Hepatocyte (in vitro differentiated cells): ENCODE measurements around the gene MAP2K7. TPM values are rescaled to one million over a fixed set of nuclear protein-coding genes. Genes with fewer than 3 reads are reported as not detected.

Experiments used
- DNase-seq: peaks from one replicate; pipeline ENCODE4 v3.0.0-alpha.2; 2016; ENCODE audit warnings: low spot score
- H2AFZ ChIP-seq: fragments of 200-600 bp; sonication (generic); 2 replicates; pipeline ENCODE4 v1.6.0; 2016; ENCODE audit warnings: antibody characterized with exemption, mild to moderate bottlenecking
- H3K27ac ChIP-seq: fragments of 200-600 bp; sonication (generic); 2 replicates; pipeline ENCODE4 v1.5.1; 2016; ENCODE audit warnings: mild to moderate bottlenecking
- H3K27me3 ChIP-seq: fragments of 200-600 bp; sonication (generic); 2 replicates; pipeline ENCODE4 v1.6.1; 2016
- H3K36me3 ChIP-seq: fragments of 200-600 bp; sonication (generic); replicated peaks from 2 replicates; pipeline ENCODE4 v1.5.1; 2016; ENCODE audit warnings: low read depth; ENCODE audit not compliant: insufficient read depth
- H3K4me1 ChIP-seq: fragments of 200-600 bp; sonication (generic); 2 replicates; pipeline ENCODE4 v1.5.1; 2016; ENCODE audit warnings: mild to moderate bottlenecking, moderate library complexity; ENCODE audit not compliant: insufficient read depth
- H3K4me2 ChIP-seq: fragments of 200-600 bp; sonication (generic); 2 replicates; pipeline ENCODE4 v1.6.0; 2016
- H3K4me3 ChIP-seq: fragments of 200-600 bp; sonication (generic); 2 replicates; pipeline ENCODE4 v1.5.1; 2016; ENCODE audit warnings: mild to moderate bottlenecking
- H3K79me2 ChIP-seq: fragments of 200-600 bp; sonication (generic); 2 replicates; pipeline ENCODE4 v1.6.0; 2017; ENCODE audit warnings: mild to moderate bottlenecking
- H3K9me2 ChIP-seq: fragments of 200-600 bp; sonication (generic); replicated peaks from 2 replicates; pipeline ENCODE4 v1.6.0; 2017; ENCODE audit warnings: mild to moderate bottlenecking; ENCODE audit not compliant: insufficient read depth
- H3K9me3 ChIP-seq: fragments of 200-600 bp; sonication (generic); 2 replicates; pipeline ENCODE4 v1.5.1; 2016; ENCODE audit warnings: low read depth, mild to moderate bottlenecking
- H4K20me1 ChIP-seq: fragments of 200-600 bp; sonication (generic); 2 replicates; pipeline ENCODE4 v1.6.0; 2016; ENCODE audit warnings: mild to moderate bottlenecking; ENCODE audit not compliant: insufficient read depth, poor library complexity, severe bottlenecking
- CTCF ChIP-seq: fragments of 200-600 bp; sonication (generic); IDR thresholded peaks from 2 replicates; pipeline ENCODE4 v1.5.1; 2016; ENCODE audit warnings: antibody characterized with exemption, mild to moderate bottlenecking; ENCODE audit not compliant: poor library complexity
- EZH2 ChIP-seq: fragments of 200-600 bp; sonication (generic); IDR thresholded peaks from 2 replicates; pipeline ENCODE4 v1.6.1; 2016; ENCODE audit warnings: antibody characterized with exemption, mild to moderate bottlenecking, borderline replicate concordance
- EZH2phosphoT487 ChIP-seq: fragments of 200-600 bp; sonication (generic); IDR thresholded peaks from one replicate; pipeline ENCODE4 v1.6.1; 2018; ENCODE audit warnings: antibody characterized with exemption, mild to moderate bottlenecking, low read depth, moderate library complexity; ENCODE audit not compliant: unreplicated experiment, severe bottlenecking
- WGBS: methylation state at CpG from one replicate; pipeline ENCODE4 v1.1.6; 2016; ENCODE audit warnings: low lambda C conversion rate; ENCODE audit errors: missing lambda C conversion rate; 5-methylcytosine and 5-hydroxymethylcytosine counted together
- polyA plus RNA-seq: library from polyadenylated mRNA; unstranded; fragments of >200 nt; fragmentation: Nextera tagmentation; extraction: Ambion mirVana; gene quantifications from 2 replicates; pipeline ENCODE4 v1.2.1, GENCODE V29; 2016
- total RNA-seq: library from RNA; depleted of rRNA; stranded (reverse); fragments of >200 nt; gene quantifications from 2 replicates; pipeline ENCODE4 v1.2.3, GENCODE V29; 2014

Gene MAP2K7
- total and polyA plus RNA-seq, 2 experiments from 2014 or later: 12.8 to 13.6 TPM

- no peak overlapping the region for H2AFZ ChIP-seq
- H3K79me2 ChIP-seq: no peaks in the 10 kb centered on the region
- H3K4me2 ChIP-seq: no peak overlapping the region
- H3K36me3 ChIP-seq: no peaks in the 10 kb centered on the region
- no peak overlapping the region for H3K4me3 ChIP-seq
- WGBS: 95% methylated on average over 31 of the region's 31 CpGs
- peaks cover 29% of the 10 kb centered on the region for H3K4me1 ChIP-seq
- no peak for DNase-seq
- H3K27me3 ChIP-seq: peaks cover 6% of the 10 kb centered on the region
- H4K20me1 ChIP-seq: no peaks in the 10 kb centered on the region
- H3K9me2 ChIP-seq: no peaks in the 10 kb centered on the region
- no peak overlapping the region for H3K27ac ChIP-seq
- H3K9me3 ChIP-seq: no peaks in the 10 kb centered on the region
- TF ChIP-seq EZH2phosphoT487 (no peak), EZH2 (no peak), CTCF (no peak)
These were observed 18.5 kb downstream of the MAP2K7 start for GRCh38 chr19:7921967-7922835.

GRCh38 chr19:7922836-7923195 lies 19.1 kb downstream of the MAP2K7 start:
- Histone ChIP-seq H3K4me1 (peaks cover 23% of the 10 kb centered on the region), H3K4me3 (no peak overlapping the region), H4K20me1 (no peaks in the 10 kb centered on the region), H3K79me2 (no peaks in the 10 kb centered on the region), H3K27me3 (peaks cover under 1% of the 10 kb centered on the region), H3K4me2 (no peak overlapping the region), H2AFZ (no peak overlapping the region), H3K9me2 (no peaks in the 10 kb centered on the region), H3K36me3 (no peaks in the 10 kb centered on the region), H3K9me3 (no peaks in the 10 kb centered on the region), H3K27ac (no peak overlapping the region)
- no peak for DNase-seq
- TF ChIP-seq CTCF (no peak), EZH2phosphoT487 (no peak), EZH2 (no peak)
- WGBS: 96% methylated on average over 6 of the region's 8 CpGs

- H3K4me2 ChIP-seq: no peak overlapping the region
- H3K79me2 ChIP-seq: no peaks in the 10 kb centered on the region
- H3K27ac ChIP-seq: no peak overlapping the region
- peaks cover 23% of the 10 kb centered on the region for H3K4me1 ChIP-seq
- no peaks in the 10 kb centered on the region for H4K20me1 ChIP-seq
- H3K9me3 ChIP-seq: no peaks in the 10 kb centered on the region
- TF ChIP-seq EZH2phosphoT487 (no peak), CTCF (no peak), EZH2 (no peak)
- H3K9me2 ChIP-seq: no peaks in the 10 kb centered on the region
- H3K27me3 ChIP-seq: no peaks in the 10 kb centered on the region
- no peak for DNase-seq
- no peaks in the 10 kb centered on the region for H3K36me3 ChIP-seq
- H2AFZ ChIP-seq: no peak overlapping the region
- WGBS: 90% methylated on average over 30 of the region's 31 CpGs
- no peak overlapping the region for H3K4me3 ChIP-seq
These were observed 19.9 kb downstream of the MAP2K7 start for GRCh38 chr19:7923295-7924191.
